IMR-90 (cell line): ENCODE results near the gene DIP2C. TPM values are rescaled to one million over a fixed set of nuclear protein-coding genes. Genes with fewer than 3 reads are reported as not detected.

Experiments used
- ATAC-seq: fragments of 200-7000 bp; cut with Tn5 transposase; 2 replicates; pipeline ENCODE4 v1.9.1; 2020; ENCODE audit warnings: low read depth, mild to moderate bottlenecking, moderate library complexity
- BruUV-seq: library from RNA; stranded (reverse); fragments of 400-500 nt; replicated peaks from 2 replicates; lab custom pipeline; 2021; lab: Mats Ljungman, UMichigan
- CTCF ChIA-PET: fragments of 300-600 bp; formaldehyde crosslinking; extraction: SDS; loops from one replicate; lab custom pipeline; 2021; ENCODE audit warnings: antibody characterized with exemption; lab: Yijun Ruan, JAX
- POLR2A ChIA-PET: fragments of 300-600 bp; sonication (Branson Sonifier 250); formaldehyde crosslinking; loops from one replicate; lab custom pipeline; 2022; ENCODE audit warnings: antibody characterized with exemption; ENCODE audit not compliant: unreplicated experiment; lab: Charles Lee
- DNase-seq: peaks from one replicate; pipeline ENCODE4 v3.0.0; 2013
- H2AFZ ChIP-seq: replicated peaks from 2 replicates; pipeline ENCODE3; 2013; ENCODE audit warnings: low read length, mild to moderate bottlenecking; ENCODE audit not compliant: poor library complexity
- H2AK5ac ChIP-seq: 2 replicates; pipeline ENCODE4 v1.6.1; 2013; ENCODE audit warnings: low read depth, low read length, inconsistent platforms
- H2AK9ac ChIP-seq: replicated peaks from 2 replicates; pipeline ENCODE3; 2013; ENCODE audit warnings: mild to moderate bottlenecking, low read depth, low read length, moderate library complexity; ENCODE audit not compliant: poor library complexity
- H2BK120ac ChIP-seq: 2 replicates; pipeline ENCODE4 v1.6.1; 2013; ENCODE audit warnings: low read depth, low read length, inconsistent platforms
- H2BK15ac ChIP-seq: 3 replicates; pipeline ENCODE4 v1.6.1; 2013; ENCODE audit warnings: low read depth, low read length, inconsistent platforms
- H2BK20ac ChIP-seq: 2 replicates; pipeline ENCODE4 v1.6.1; 2013; ENCODE audit warnings: low read depth, mild to moderate bottlenecking, inconsistent platforms, low read length, moderate library complexity
- H2BK5ac ChIP-seq: 2 replicates; pipeline ENCODE4 v1.6.1; 2013; ENCODE audit warnings: mild to moderate bottlenecking, low read depth, low read length, inconsistent platforms; ENCODE audit not compliant: poor library complexity, severe bottlenecking
- H3K14ac ChIP-seq: replicated peaks from 2 replicates; pipeline ENCODE4 v1.6.1; 2013; ENCODE audit warnings: low read depth, low read length, inconsistent platforms
- H3K18ac ChIP-seq: 2 replicates; pipeline ENCODE4 v1.6.1; 2013; ENCODE audit warnings: low read depth, low read length, control low read depth
- H3K23ac ChIP-seq: 2 replicates; pipeline ENCODE4 v1.6.1; 2013; ENCODE audit warnings: low read depth, low read length, inconsistent platforms
- H3K27ac ChIP-seq: 2 replicates; pipeline ENCODE4 v1.5.1; 2013; ENCODE audit warnings: mild to moderate bottlenecking, control low read depth, low read length; ENCODE audit not compliant: insufficient read depth
- H3K27me3 ChIP-seq: 2 replicates; pipeline ENCODE4 v1.6.1; 2013; ENCODE audit warnings: low read length; ENCODE audit not compliant: control insufficient read depth, insufficient read depth
- H3K36me3 ChIP-seq: 2 replicates; pipeline ENCODE4 v1.6.1; 2013; ENCODE audit warnings: low read length, mixed read lengths; ENCODE audit not compliant: control insufficient read depth, insufficient read depth
- H3K4ac ChIP-seq: 2 replicates; pipeline ENCODE4 v1.6.1; 2013; ENCODE audit warnings: low read depth, low read length, inconsistent platforms
- H3K4me1 ChIP-seq: 2 replicates; pipeline ENCODE4 v1.6.1; 2013; ENCODE audit warnings: low read length, mixed read lengths; ENCODE audit not compliant: control insufficient read depth, insufficient read depth
- H3K4me2 ChIP-seq: 2 replicates; pipeline ENCODE4 v1.6.1; 2013; ENCODE audit warnings: low read depth, mild to moderate bottlenecking, control low read depth, low read length, moderate library complexity
- H3K4me3 ChIP-seq: 2 replicates; pipeline ENCODE4 v1.5.1; 2013; ENCODE audit warnings: low read depth, mild to moderate bottlenecking, control low read depth, low read length, moderate library complexity; ENCODE audit not compliant: insufficient read depth
- H3K56ac ChIP-seq: 2 replicates; pipeline ENCODE4 v1.6.1; 2013; ENCODE audit warnings: low read length, inconsistent platforms; ENCODE audit not compliant: insufficient read depth; ENCODE audit errors: extremely low read depth
- H3K79me1 ChIP-seq, 2 experiments: 2 replicates each; pipeline ENCODE4 v1.6.1; 2013; ENCODE audit warnings: low read length in 2 of 2, inconsistent platforms in 1 of 2, low read depth in 1 of 2
- H3K9ac ChIP-seq: 2 replicates; pipeline ENCODE4 v1.6.1; 2013; ENCODE audit warnings: low read depth, low read length, control low read depth
- H3K9me1 ChIP-seq: 2 replicates; pipeline ENCODE4 v1.6.1; 2013; ENCODE audit warnings: low read length, inconsistent platforms; ENCODE audit not compliant: insufficient read depth
- H3K9me3 ChIP-seq: 2 replicates; pipeline ENCODE4 v1.6.1; 2013; ENCODE audit warnings: low read length; ENCODE audit not compliant: control insufficient read depth, insufficient read depth
- H4K20me1 ChIP-seq: 2 replicates; pipeline ENCODE4 v1.6.1; 2013; ENCODE audit warnings: low read length, inconsistent platforms; ENCODE audit not compliant: insufficient read depth
- H4K5ac ChIP-seq: 2 replicates; pipeline ENCODE4 v1.6.1; 2013; ENCODE audit warnings: mild to moderate bottlenecking, low read depth, low read length, control low read depth
- H4K8ac ChIP-seq, 2 experiments: 2 replicates each; pipeline ENCODE4 v1.6.1; 2013; ENCODE audit warnings: low read depth in 2 of 2, low read length in 2 of 2, control low read depth in 1 of 2, inconsistent platforms in 1 of 2
- H4K91ac ChIP-seq: 2 replicates; pipeline ENCODE4 v1.6.1; 2013; ENCODE audit warnings: low read depth, low read length, inconsistent platforms; ENCODE audit not compliant: insufficient read depth
- BHLHE40 ChIP-seq: fragments of 150-350 bp; IDR thresholded peaks from 2 replicates; pipeline ENCODE4 v1.6.1; 2016; ENCODE audit warnings: mild to moderate bottlenecking, low read depth, low read length
- CEBPB ChIP-seq: IDR thresholded peaks from 2 replicates; pipeline ENCODE4 v1.6.1; 2012; ENCODE audit warnings: low read depth, low read length, improper control_type of control experiment
- CHD1 ChIP-seq: IDR thresholded peaks from 2 replicates; pipeline ENCODE4 v1.6.1; 2012; ENCODE audit warnings: low read depth, low read length, improper control_type of control experiment
- CTCF ChIP-seq: conservative IDR thresholded peaks from 2 replicates; pipeline ENCODE4 v1.5.1; 2012; ENCODE audit warnings: mild to moderate bottlenecking, low read depth, low read length, improper control_type of control experiment
- ELK1 ChIP-seq: fragments of 150-350 bp; IDR thresholded peaks from 2 replicates; pipeline ENCODE4 v1.6.1; 2016; ENCODE audit warnings: low read depth, mild to moderate bottlenecking, low read length, moderate library complexity, borderline replicate concordance
- FOS ChIP-seq: fragments of 150-350 bp; IDR thresholded peaks from 2 replicates; pipeline ENCODE4 v1.6.1; 2016; ENCODE audit warnings: low read depth, low read length
- MAFK ChIP-seq: IDR thresholded peaks from 2 replicates; pipeline ENCODE4 v1.6.1; 2012; ENCODE audit warnings: low read depth, low read length, improper control_type of control experiment
- MAZ ChIP-seq: IDR thresholded peaks from 2 replicates; pipeline ENCODE4 v1.6.1; 2012; ENCODE audit warnings: low read depth, mild to moderate bottlenecking, low read length, improper control_type of control experiment, moderate library complexity, borderline replicate concordance
- MXI1 ChIP-seq: IDR thresholded peaks from 2 replicates; pipeline ENCODE4 v1.6.1; 2012; ENCODE audit warnings: low read depth, mild to moderate bottlenecking, low read length, moderate library complexity, borderline replicate concordance
- NFE2L2 ChIP-seq: fragments of 150-350 bp; IDR thresholded peaks from 2 replicates; pipeline ENCODE4 v1.6.1; 2016; ENCODE audit warnings: low read depth, mild to moderate bottlenecking, low read length
- POLR2A ChIP-seq: IDR thresholded peaks from 2 replicates; pipeline ENCODE4 v1.6.1; 2012; ENCODE audit warnings: mild to moderate bottlenecking, low read depth, low read length
- RCOR1 ChIP-seq: IDR thresholded peaks from 2 replicates; pipeline ENCODE4 v1.6.1; 2012; ENCODE audit warnings: mild to moderate bottlenecking, low read length, improper control_type of control experiment; ENCODE audit not compliant: insufficient replicate concordance
- RFX5 ChIP-seq: IDR thresholded peaks from 2 replicates; pipeline ENCODE4 v1.8.0; 2012; ENCODE audit warnings: low read depth, mild to moderate bottlenecking, low read length, moderate library complexity
- SMC3 ChIP-seq: fragments of 150-350 bp; IDR thresholded peaks from 2 replicates; pipeline ENCODE4 v1.6.1; 2016; ENCODE audit warnings: low read depth, mild to moderate bottlenecking, antibody characterized with exemption, low read length, moderate library complexity
- USF2 ChIP-seq: fragments of 150-350 bp; IDR thresholded peaks from 2 replicates; pipeline ENCODE4 v1.6.1; 2017; ENCODE audit warnings: mild to moderate bottlenecking, antibody characterized with exemption, low read length, low read depth
- WGBS, 2 experiments: methylation state at CpG; one replicate each; pipeline versions ENCODE4 v1.1.5 to v1.1.7; 2013; ENCODE audit warnings: missing lambda C conversion rate in 2 of 2; ENCODE audit not compliant: insufficient read length in 1 of 2; ENCODE audit errors: extremely low coverage in 2 of 2; 5-methylcytosine and 5-hydroxymethylcytosine counted together
- dilution Hi-C: fragments of 300-500 bp; cut with HindIII; formaldehyde crosslinking; loops from one replicate; pipeline ENCODE4 v1.14.3; 2018; ENCODE audit warnings: low sequenced_read_pairs; ENCODE audit not compliant: unreplicated experiment
- in situ Hi-C: fragments of 300-500 bp; cut with MboI; formaldehyde crosslinking; loops from 3 replicates; pipeline ENCODE4 v1.14.3; 2019; ENCODE audit warnings: low sequenced_read_pairs, inconsistent platforms, mixed read lengths
- intact Hi-C: fragments of 100-400 bp; cut with micrococcal nuclease; formaldehyde crosslinking; loops from 2 replicates; pipeline ENCODE4 v1.10.0; 2022
- polyA plus RNA-seq, 3 experiments: library from polyadenylated mRNA; depleted of rRNA; stranded (reverse); fragments of >200 nt; gene quantifications; 2 replicates each; pipeline ENCODE4 v1.2.3, GENCODE V29; 2012; ENCODE audit warnings: low replicate concordance in 1 of 3
- total RNA-seq: library from RNA; depleted of rRNA; stranded (reverse); fragments of >200 nt; gene quantifications from 2 replicates; pipeline ENCODE4 v1.2.3, GENCODE V29; 2012

Gene DIP2C
- total and polyA plus RNA-seq, 2 of the 4 experiments (the other 2 are of a cell fraction) = 8.6 to 17.3 TPM

- ChIA-PET POLR2A (no interaction called here), CTCF (no interaction called here)
- no peak overlapping the region for H4K5ac ChIP-seq
- H3K56ac ChIP-seq = no peak overlapping the region
- H2BK5ac ChIP-seq = no peak overlapping the region
- H3K79me1 ChIP-seq = peaks cover 60 to 88% of the 10 kb centered on the region in 2 experiments
- H3K27me3 ChIP-seq = no peaks in the 10 kb centered on the region
- no peak overlapping the region for H3K18ac ChIP-seq
- ATAC-seq (no peak), DNase-seq (no peak)
- in situ Hi-C loops = no loop called here
- H3K14ac ChIP-seq = no peak overlapping the region
- no peak overlapping the region for H3K23ac ChIP-seq
- 100% methylated on average over 2 of the region's 11 CpGs; no CpG with 5 or more reads in 1 of the 2 experiments for WGBS, 2 experiments
- dilution Hi-C loops = no loop called here
- H3K27ac ChIP-seq = no peak overlapping the region
- H2AK5ac ChIP-seq = no peak overlapping the region
- H2BK20ac ChIP-seq = no peak overlapping the region
- H3K4me1 ChIP-seq = peaks cover 17% of the 10 kb centered on the region
- H4K20me1 ChIP-seq = peaks cover 85% of the 10 kb centered on the region
- BruUV-seq = no TSS peak
- H2BK15ac ChIP-seq = no peak overlapping the region
- no peak overlapping the region for H3K4me3 ChIP-seq
- TF ChIP-seq MAZ (no peak), CEBPB (no peak), SMC3 (no peak), USF2 (no peak), MXI1 (no peak), ELK1 (no peak), RFX5 (no peak), NFE2L2 (no peak), CHD1 (no peak), FOS (no peak), RCOR1 (no peak), POLR2A (no peak), BHLHE40 (no peak), MAFK (no peak), CTCF (no peak)
- no peak overlapping the region for H2BK120ac ChIP-seq
- intact Hi-C loops = no loop called here
- H3K4ac ChIP-seq = no peak overlapping the region
- H3K4me2 ChIP-seq = no peak overlapping the region
- no peak overlapping the region for H3K9ac ChIP-seq
- H2AK9ac ChIP-seq = no peak overlapping the region
- no peak overlapping the region for H4K91ac ChIP-seq
- H3K9me1 ChIP-seq = peaks cover 30% of the 10 kb centered on the region
- H2AFZ ChIP-seq = no peak overlapping the region
- H3K36me3 ChIP-seq = peaks cover 2% of the 10 kb centered on the region; the same call in 1 of the 2 replicates
- H4K8ac ChIP-seq = no peak overlapping the region
- H3K9me3 ChIP-seq = no peaks in the 10 kb centered on the region
These were observed 200.1 kb downstream of the DIP2C start for GRCh38 chr10:489330-489729.
